KMS-11 (cell line): ENCODE results near the gene ORAI2.

Experiments used
- H2AFZ ChIP-seq: fragments of 200-600 bp; sonication (generic); 2 replicates; pipeline ENCODE4 v1.6.1; 2016; ENCODE audit warnings: antibody characterized with exemption, mixed run types, low read depth
- H3K27ac ChIP-seq: fragments of 200-600 bp; sonication (generic); 2 replicates; pipeline ENCODE4 v1.6.1; 2016; ENCODE audit warnings: mild to moderate bottlenecking, mixed run types
- H3K27me3 ChIP-seq: fragments of 200-600 bp; sonication (generic); 2 replicates; pipeline ENCODE4 v1.6.1; 2017; ENCODE audit warnings: mild to moderate bottlenecking, low read depth, mixed run types, moderate library complexity; ENCODE audit not compliant: insufficient read depth
- H3K36me3 ChIP-seq: fragments of 200-600 bp; sonication (generic); 2 replicates; pipeline ENCODE4 v1.6.1; 2017; ENCODE audit warnings: mild to moderate bottlenecking, mixed run types; ENCODE audit not compliant: insufficient read depth
- H3K4me1 ChIP-seq: fragments of 200-600 bp; sonication (generic); 2 replicates; pipeline ENCODE4 v1.6.1; 2016; ENCODE audit warnings: mild to moderate bottlenecking, low read depth, mixed run types; ENCODE audit not compliant: poor library complexity, severe bottlenecking
- H3K4me2 ChIP-seq: fragments of 200-600 bp; sonication (generic); 2 replicates; pipeline ENCODE4 v1.7.0; 2016; ENCODE audit warnings: mild to moderate bottlenecking, mixed run types
- H3K4me3 ChIP-seq: fragments of 200-600 bp; sonication (generic); IDR thresholded peaks from 2 replicates; pipeline ENCODE4 v1.6.1; 2017; ENCODE audit warnings: low read depth, low read length, mixed read lengths; ENCODE audit not compliant: insufficient read depth
- H3K79me2 ChIP-seq: fragments of 200-600 bp; sonication (generic); 2 replicates; pipeline ENCODE4 v1.6.1; 2016; ENCODE audit warnings: low read depth, mixed run types; ENCODE audit not compliant: insufficient read depth
- H3K9ac ChIP-seq: fragments of 200-600 bp; sonication (generic); 2 replicates; pipeline ENCODE4 v1.6.1; 2016; ENCODE audit warnings: mild to moderate bottlenecking, mixed run types
- H4K20me1 ChIP-seq: fragments of 200-600 bp; sonication (generic); 2 replicates; pipeline ENCODE4 v1.6.1; 2016; ENCODE audit warnings: mild to moderate bottlenecking, mixed run types; ENCODE audit not compliant: insufficient read depth
- TF ChIP-seq, protein P1 (sequence below): fragments of 200-600 bp; sonication (generic); conservative IDR thresholded peaks from 2 replicates; pipeline ENCODE4 v1.6.1; 2017; ENCODE audit warnings: low read depth, mild to moderate bottlenecking, antibody characterized with exemption, low read length, moderate library complexity, mixed read lengths

ORAI2 gene

DNA sequence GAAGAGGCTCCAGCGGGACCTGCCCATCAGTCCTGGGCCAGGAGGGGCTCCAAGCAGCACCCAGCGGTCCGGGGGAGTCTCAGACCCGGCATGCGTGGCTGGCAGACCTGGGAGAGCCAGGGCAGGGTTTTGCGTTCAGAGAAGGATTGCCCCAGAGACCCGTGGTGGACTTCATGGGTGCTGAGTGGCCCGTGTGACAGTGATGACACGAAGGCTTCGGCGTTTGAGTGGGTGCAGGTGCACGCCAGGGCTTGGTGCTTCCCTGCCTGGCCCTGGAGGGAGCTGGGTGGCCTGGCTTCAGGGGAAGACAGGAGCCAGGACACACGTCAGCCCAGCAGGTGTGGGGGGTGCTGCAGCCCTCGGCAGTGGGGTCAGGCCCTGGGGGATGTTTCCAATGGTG lies 13.9 kb downstream of the ORAI2 start:
- Histone ChIP-seq H3K27me3 (no peaks in the 10 kb centered on the region), H3K4me3 (no peak overlapping the region), H3K27ac (no peak overlapping the region), H3K79me2 (peaks cover 22% of the 10 kb centered on the region), H4K20me1 (no peaks in the 10 kb centered on the region), H2AFZ (no peak overlapping the region), H3K9ac (no peak overlapping the region), H3K36me3 (peaks cover 6% of the 10 kb centered on the region; the same call in 1 of the 2 replicates), H3K4me2 (no peak overlapping the region), H3K4me1 (peaks cover 74% of the 10 kb centered on the region)
- TF ChIP-seq, protein P1, sequence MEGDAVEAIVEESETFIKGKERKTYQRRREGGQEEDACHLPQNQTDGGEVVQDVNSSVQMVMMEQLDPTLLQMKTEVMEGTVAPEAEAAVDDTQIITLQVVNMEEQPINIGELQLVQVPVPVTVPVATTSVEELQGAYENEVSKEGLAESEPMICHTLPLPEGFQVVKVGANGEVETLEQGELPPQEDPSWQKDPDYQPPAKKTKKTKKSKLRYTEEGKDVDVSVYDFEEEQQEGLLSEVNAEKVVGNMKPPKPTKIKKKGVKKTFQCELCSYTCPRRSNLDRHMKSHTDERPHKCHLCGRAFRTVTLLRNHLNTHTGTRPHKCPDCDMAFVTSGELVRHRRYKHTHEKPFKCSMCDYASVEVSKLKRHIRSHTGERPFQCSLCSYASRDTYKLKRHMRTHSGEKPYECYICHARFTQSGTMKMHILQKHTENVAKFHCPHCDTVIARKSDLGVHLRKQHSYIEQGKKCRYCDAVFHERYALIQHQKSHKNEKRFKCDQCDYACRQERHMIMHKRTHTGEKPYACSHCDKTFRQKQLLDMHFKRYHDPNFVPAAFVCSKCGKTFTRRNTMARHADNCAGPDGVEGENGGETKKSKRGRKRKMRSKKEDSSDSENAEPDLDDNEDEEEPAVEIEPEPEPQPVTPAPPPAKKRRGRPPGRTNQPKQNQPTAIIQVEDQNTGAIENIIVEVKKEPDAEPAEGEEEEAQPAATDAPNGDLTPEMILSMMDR: no peak

DNA sequence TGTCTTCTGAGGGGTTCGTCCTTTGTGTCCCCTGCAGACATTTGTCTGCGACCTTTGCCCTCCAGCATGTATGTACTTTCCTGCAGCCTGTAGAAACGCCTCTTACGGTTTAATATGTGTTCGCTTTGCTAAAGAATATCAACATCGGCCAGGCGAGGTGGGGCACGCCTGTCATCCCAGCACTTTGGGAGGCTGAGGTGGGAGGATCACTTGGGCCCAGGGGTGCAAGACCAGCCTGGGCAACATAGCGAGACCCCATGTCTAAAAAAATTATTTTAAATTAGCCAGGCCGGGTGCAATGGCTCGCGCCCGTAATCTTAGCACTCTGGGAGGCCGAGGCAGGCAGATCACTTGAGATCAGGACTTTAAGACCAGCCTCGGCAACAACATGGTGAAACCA lies 15.8 kb downstream of the ORAI2 start:
- Histone ChIP-seq H3K9ac (no peak overlapping the region), H3K4me1 (peaks cover 56% of the 10 kb centered on the region), H3K4me3 (no peak overlapping the region), H4K20me1 (no peaks in the 10 kb centered on the region), H3K36me3 (peaks cover 6% of the 10 kb centered on the region; the same call in 1 of the 2 replicates), H2AFZ (no peak overlapping the region), H3K27me3 (no peaks in the 10 kb centered on the region), H3K4me2 (no peak overlapping the region), H3K27ac (no peak overlapping the region; the same call in 1 of the 2 replicates), H3K79me2 (peaks cover 10% of the 10 kb centered on the region; the same call in 1 of the 2 replicates)
- TF ChIP-seq, protein P1: no peak

DNA sequence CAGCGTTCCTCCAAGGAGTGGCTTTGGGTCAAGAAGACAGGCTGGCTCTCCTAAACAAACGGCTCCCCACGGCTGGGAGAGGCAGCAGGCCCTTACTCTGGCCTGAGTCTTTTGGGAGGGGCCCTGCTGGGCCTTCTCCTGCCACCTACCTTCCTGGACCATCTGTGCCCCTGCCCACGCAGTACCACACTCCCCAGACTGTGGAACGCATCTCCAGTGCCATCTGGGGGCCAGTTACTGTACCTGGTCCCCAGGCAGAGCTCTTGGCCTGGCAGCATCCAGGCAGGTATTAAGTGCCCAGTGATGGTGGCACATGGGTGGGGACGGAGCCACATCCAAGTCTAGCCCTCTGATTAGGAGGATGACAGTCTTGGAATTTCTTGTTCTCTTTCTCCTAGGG lies 16.9 kb downstream of the ORAI2 start:
- Histone ChIP-seq H3K4me3 (no peak overlapping the region), H4K20me1 (no peaks in the 10 kb centered on the region), H3K79me2 (peaks cover 10% of the 10 kb centered on the region; the same call in 1 of the 2 replicates), H3K4me2 (peak overlapping the region; percentile 80), H3K36me3 (peaks cover 6% of the 10 kb centered on the region; the same call in 1 of the 2 replicates), H3K9ac (no peak overlapping the region), H3K4me1 (peaks cover 45% of the 10 kb centered on the region), H3K27ac (peak overlapping the region; percentile 62; the same call in 1 of the 2 replicates), H3K27me3 (no peaks in the 10 kb centered on the region), H2AFZ (no peak overlapping the region)
- TF ChIP-seq, protein P1: peak; percentile 73

DNA sequence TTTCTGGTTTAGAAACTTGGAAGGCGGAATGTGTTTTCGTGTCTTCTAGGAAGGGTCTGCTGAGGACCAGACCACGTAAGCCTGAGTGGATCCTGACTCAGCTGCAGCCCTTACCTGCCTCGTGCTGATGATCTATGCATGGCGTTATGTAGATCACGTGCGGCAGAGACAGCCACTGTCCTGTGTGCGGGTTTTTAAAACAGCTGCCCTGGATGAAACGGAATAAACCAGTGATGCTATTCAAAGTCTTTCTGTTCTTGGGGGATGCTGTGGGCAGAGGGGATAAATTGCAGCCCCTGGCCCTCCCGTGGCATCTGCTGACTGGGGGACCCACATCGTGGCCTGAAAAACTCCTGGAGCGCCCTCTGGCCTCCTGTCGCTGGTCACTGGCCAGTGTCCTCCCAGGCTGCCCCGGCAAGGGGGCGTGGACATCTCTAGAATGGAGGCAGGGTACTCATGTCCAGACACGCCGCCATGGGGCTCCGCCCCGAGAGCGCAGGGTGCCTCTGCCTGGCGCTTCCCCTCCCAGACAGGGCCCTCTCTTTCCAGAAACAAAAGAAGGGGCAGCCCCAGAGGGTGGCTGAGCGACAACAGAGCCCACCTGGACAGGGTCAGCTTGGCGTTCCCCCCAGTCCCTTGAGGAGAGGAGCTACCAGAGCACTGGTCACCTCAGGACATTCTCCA lies 18.1 kb downstream of the ORAI2 start:
- Histone ChIP-seq H4K20me1 (no peaks in the 10 kb centered on the region), H3K27me3 (no peaks in the 10 kb centered on the region), H3K27ac (peak overlapping the region; percentile 62), H3K79me2 (no peaks in the 10 kb centered on the region; the same call in 1 of the 2 replicates), H3K4me2 (peak overlapping the region; percentile 80), H2AFZ (no peak overlapping the region; the same call in 1 of the 2 replicates), H3K4me3 (no peak overlapping the region), H3K4me1 (peaks cover 34% of the 10 kb centered on the region), H3K36me3 (peaks cover under 1% of the 10 kb centered on the region; the same call in 1 of the 2 replicates), H3K9ac (peak overlapping the region; percentile 48; the same call in 1 of the 2 replicates)
- TF ChIP-seq, protein P1: 0 out of 2 replicates have a peak, but pooled peaks have one; percentile 17
